ENCODE results near the gene BMP7.
"Not testable (repeated sequence)": the region's sequence is repeated elsewhere in the genome, so short reads cannot be mapped to it uniquely, and the experiment has no call there.

BMP7 gene

GRCh38 chr20:57264908-57265335 is 1.5 kb downstream of the BMP7 start:
- DNase-seq: not testable (repeated sequence)

GRCh38 chr20:57263801-57264792 is 2.3 kb downstream of the BMP7 start:
- no peak for DNase-seq

GRCh38 chr20:57262784-57263609 is 3.4 kb downstream of the BMP7 start:
- DNase-seq: no peak

- DNase-seq: no peak
Observed at GRCh38 chr20:57262301-57262700, 4.1 kb downstream of the BMP7 start.

- no peak for DNase-seq
Observed at GRCh38 chr20:57261457-57262251, 4.8 kb downstream of the BMP7 start.

GRCh38 chr20:57260934-57261333 is 5.5 kb downstream of the BMP7 start:
- DNase-seq: no peak

- no peak for DNase-seq
Observed at GRCh38 chr20:57259938-57260921, 6.2 kb downstream of the BMP7 start.

- DNase-seq: no peak
Observed at GRCh38 chr20:57259121-57259937, 7.1 kb downstream of the BMP7 start.

GRCh38 chr20:57257701-57258453 is 8.6 kb downstream of the BMP7 start:
- DNase-seq: no peak

GRCh38 chr20:57256908-57257307 is 9.5 kb downstream of the BMP7 start:
- no peak for DNase-seq

- DNase-seq: no peak
Observed at GRCh38 chr20:57256205-57256604, 10.2 kb downstream of the BMP7 start.

- no peak for DNase-seq
Observed at GRCh38 chr20:57255183-57255582, 11.3 kb downstream of the BMP7 start.

GRCh38 chr20:57252559-57253162 is 13.8 kb downstream of the BMP7 start:
- DNase-seq: no peak

GRCh38 chr20:57251949-57252348 is 14.5 kb downstream of the BMP7 start:
- no peak for DNase-seq

- DNase-seq: no peak
Observed at GRCh38 chr20:57251344-57251743, 15.1 kb downstream of the BMP7 start.

- DNase-seq: no peak
Observed at GRCh38 chr20:57250607-57251343, 15.7 kb downstream of the BMP7 start.

- no peak for DNase-seq
Observed at GRCh38 chr20:57249772-57250171, 16.7 kb downstream of the BMP7 start.

- no peak for DNase-seq
Observed at GRCh38 chr20:57249073-57249472, 17.4 kb downstream of the BMP7 start.
